Measurements from ENCODE around the gene ELP4. TPM values are rescaled to one million over a fixed set of nuclear protein-coding genes. Genes with fewer than 3 reads are reported as not detected.

The ELP4 gene
- total and polyA plus RNA-seq, 2 experiments from 2014 or later = 28.2 to 38.3 TPM

DNA sequence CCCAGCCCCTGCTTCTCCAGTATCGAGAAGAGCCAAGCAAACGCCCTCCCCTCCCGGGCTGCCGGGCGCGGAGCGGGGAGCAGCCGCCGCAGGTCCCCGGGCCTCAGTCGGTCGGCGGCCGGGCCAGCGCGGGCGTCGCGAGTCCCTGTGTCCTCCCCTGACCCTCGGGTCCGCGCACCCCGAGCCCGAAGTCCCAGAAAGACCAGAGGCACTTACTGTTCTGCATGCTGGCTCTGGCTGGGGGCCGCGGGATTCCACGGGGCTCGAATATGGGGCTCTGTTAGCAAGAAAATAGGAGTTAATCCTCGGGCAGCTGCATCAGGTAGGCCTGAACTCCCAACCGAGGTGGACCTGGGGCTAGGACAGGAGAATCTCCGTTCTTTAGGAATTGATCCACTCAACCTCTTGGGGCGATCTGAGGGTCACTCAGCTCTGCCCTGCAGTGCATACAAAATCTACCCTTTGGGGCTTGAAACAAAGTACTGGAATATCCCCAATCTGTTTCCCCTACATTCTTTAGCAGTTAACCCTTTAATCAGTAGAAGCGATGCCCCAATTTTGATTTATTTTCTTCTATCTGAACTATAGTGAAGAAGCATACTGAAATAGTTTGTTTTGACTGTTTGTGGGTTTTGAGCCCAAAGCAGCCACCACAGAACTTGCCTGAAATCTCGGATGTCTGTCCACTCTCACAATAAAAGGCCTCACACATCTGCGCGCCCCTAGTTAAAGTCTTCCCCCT, 296.8 kb downstream of the ELP4 start:
- Histone ChIP-seq H3K27ac (ENCODE audit: low read depth) (no peak overlapping the region), H2AFZ (peak overlapping the region; percentile 84), H3K27me3 (ENCODE audit: insufficient read depth) (peaks cover 100% of the 10 kb centered on the region), H3K4me3 (peak overlapping the region; percentile 58), H3K36me3 (ENCODE audit: insufficient read depth) (no peaks in the 10 kb centered on the region), H3K4me1 (ENCODE audit: insufficient read depth) (peaks cover 72% of the 10 kb centered on the region), H3F3A (replicated peaks; ENCODE audit: low read depth) (peaks cover 53% of the 10 kb centered on the region), H4K20me1 (replicated peaks; ENCODE audit: insufficient read depth) (peaks cover 23% of the 10 kb centered on the region), H3K4me2 (peak overlapping the region; percentile 74), H3K9me2 (ENCODE audit: insufficient read depth) (no peaks in the 10 kb centered on the region), H3K79me2 (replicated peaks; ENCODE audit: insufficient read depth) (no peaks in the 10 kb centered on the region)
- Mint-ChIP-seq H3K4me3 (peak overlapping the region; percentile 32), H3K9me3 (peaks cover 12% of the 10 kb centered on the region; the same call in 2 of the 3 replicates), H3K4me1 (peaks cover 65% of the 10 kb centered on the region), H3K36me3 (ENCODE audit: low read depth) (peaks cover 4% of the 10 kb centered on the region; the same call in 1 of the 3 replicates), H3K27me3 (ENCODE audit: insufficient read depth, low read depth, poor library complexity) (peaks cover 98% of the 10 kb centered on the region), H3K27ac (no peak overlapping the region)
- ATAC-seq = peak; percentile 9
- peak; percentile 51 for DNase-seq (ENCODE audit: low spot score)
- TF ChIP-seq EZH2 (IDR thresholded peaks at IDR 0.05; ENCODE audit: low read depth, unreplicated experiment) (peak; percentile 79), JUNB (IDR thresholded peaks at IDR 0.05; ENCODE audit: unreplicated experiment) (no peak), EZH2phosphoT487 (IDR thresholded peaks at IDR 0.05; ENCODE audit: unreplicated experiment) (peak; percentile 77)

GRCh38 chr11:31806928-31807798, 297.6 kb downstream of the ELP4 start:
- Histone ChIP-seq H3K9me2 (ENCODE audit: insufficient read depth) (no peaks in the 10 kb centered on the region), H3K4me1 (ENCODE audit: insufficient read depth) (peaks cover 73% of the 10 kb centered on the region), H3K4me2 (peak overlapping the region; percentile 74), H3K27me3 (ENCODE audit: insufficient read depth) (peaks cover 99% of the 10 kb centered on the region), H3K36me3 (ENCODE audit: insufficient read depth) (no peaks in the 10 kb centered on the region), H3K79me2 (replicated peaks; ENCODE audit: insufficient read depth) (no peaks in the 10 kb centered on the region), H3K4me3 (peak overlapping the region; percentile 58; the same call in 1 of the 2 replicates), H4K20me1 (replicated peaks; ENCODE audit: insufficient read depth) (peaks cover 18% of the 10 kb centered on the region), H3K27ac (ENCODE audit: low read depth) (no peak overlapping the region), H2AFZ (no peak overlapping the region), H3F3A (replicated peaks; ENCODE audit: low read depth) (peaks cover 52% of the 10 kb centered on the region)
- Mint-ChIP-seq H3K4me1 (peaks cover 65% of the 10 kb centered on the region), H3K27me3 (ENCODE audit: insufficient read depth, low read depth, poor library complexity) (peaks cover 96% of the 10 kb centered on the region), H3K27ac (no peak overlapping the region), H3K9me3 (peaks cover 16% of the 10 kb centered on the region; the same call in 2 of the 3 replicates), H3K36me3 (ENCODE audit: low read depth) (peaks cover 4% of the 10 kb centered on the region; the same call in 1 of the 3 replicates), H3K4me3 (peak overlapping the region; percentile 32)
- TF ChIP-seq CTCF (conservative IDR thresholded peaks at IDR 0.05; ENCODE audit: low read depth in 2 of 2) = no peak
- TF ChIP-seq STAT1 (IDR thresholded peaks at IDR 0.05; ENCODE audit: unreplicated experiment) = no peak
- TF ChIP-seq POLR2AphosphoS5 (IDR thresholded peaks at IDR 0.05; ENCODE audit: low read depth) = no peak
- no peak for TF ChIP-seq ZNF331 (CRISPR knock-in tag; IDR thresholded peaks at IDR 0.05; ENCODE audit: low read depth)
- peak; percentile 92 for TF ChIP-seq EZH2 (IDR thresholded peaks at IDR 0.05; ENCODE audit: low read depth, unreplicated experiment)
- TF ChIP-seq NANOG (IDR thresholded peaks at IDR 0.05; ENCODE audit: borderline replicate concordance) = no peak
- no peak for TF ChIP-seq JUNB (IDR thresholded peaks at IDR 0.05; ENCODE audit: unreplicated experiment)
- TF ChIP-seq REST (IDR thresholded peaks at IDR 0.05; ENCODE audit: unreplicated experiment) = no peak
- TF ChIP-seq EZH2phosphoT487 (IDR thresholded peaks at IDR 0.05; ENCODE audit: unreplicated experiment) = peak; percentile 57
- no peak for TF ChIP-seq ETS1 (IDR thresholded peaks at IDR 0.05)
- TF ChIP-seq CREB1 (CRISPR knock-in tag; IDR thresholded peaks at IDR 0.05; ENCODE audit: low read depth) = no peak
- DNase-seq (ENCODE audit: low spot score) (peak; percentile 55), ATAC-seq (no peak)
